HG03280 (cell line): Measurements from ENCODE around the gene DAPK2.
"Not testable (repeated sequence)": the region's sequence is repeated elsewhere in the genome, so short reads cannot be mapped to it uniquely, and the experiment has no call there.

Experiments used
- ATAC-seq: cut with Tn5 transposase; IDR thresholded peaks from one replicate; pipeline ENCODE4 v1.9.1; 2021; ENCODE audit warnings: mild to moderate bottlenecking, moderate library complexity; ENCODE audit not compliant: unreplicated experiment

The DAPK2 gene

DNA sequence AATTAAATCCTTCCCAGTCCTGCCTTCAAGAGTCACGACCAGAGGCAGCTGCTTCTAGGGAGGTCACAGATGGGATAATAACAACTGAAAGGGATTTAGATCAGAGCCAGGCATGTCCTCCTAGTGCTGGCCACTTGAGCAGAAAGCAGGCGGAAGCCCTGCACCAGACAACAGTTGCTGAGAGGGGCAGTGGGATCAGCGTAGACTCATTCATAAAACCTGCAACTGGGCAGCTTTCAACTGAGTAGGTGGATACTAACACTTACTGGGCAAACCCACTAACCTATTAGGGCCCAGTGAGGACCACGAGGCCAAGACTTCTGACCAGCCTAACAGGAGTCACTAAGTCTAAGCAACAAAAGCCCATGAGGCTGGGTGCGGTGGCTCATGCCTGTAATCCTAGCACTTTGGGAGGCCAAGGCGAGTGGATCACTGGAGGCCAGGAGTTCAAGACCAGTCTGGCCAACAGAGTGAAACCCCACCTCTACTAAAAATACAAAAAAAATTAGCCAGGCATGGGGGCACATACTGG lies 67.0 kb downstream of the DAPK2 start:
- ATAC-seq, result no peak

DNA sequence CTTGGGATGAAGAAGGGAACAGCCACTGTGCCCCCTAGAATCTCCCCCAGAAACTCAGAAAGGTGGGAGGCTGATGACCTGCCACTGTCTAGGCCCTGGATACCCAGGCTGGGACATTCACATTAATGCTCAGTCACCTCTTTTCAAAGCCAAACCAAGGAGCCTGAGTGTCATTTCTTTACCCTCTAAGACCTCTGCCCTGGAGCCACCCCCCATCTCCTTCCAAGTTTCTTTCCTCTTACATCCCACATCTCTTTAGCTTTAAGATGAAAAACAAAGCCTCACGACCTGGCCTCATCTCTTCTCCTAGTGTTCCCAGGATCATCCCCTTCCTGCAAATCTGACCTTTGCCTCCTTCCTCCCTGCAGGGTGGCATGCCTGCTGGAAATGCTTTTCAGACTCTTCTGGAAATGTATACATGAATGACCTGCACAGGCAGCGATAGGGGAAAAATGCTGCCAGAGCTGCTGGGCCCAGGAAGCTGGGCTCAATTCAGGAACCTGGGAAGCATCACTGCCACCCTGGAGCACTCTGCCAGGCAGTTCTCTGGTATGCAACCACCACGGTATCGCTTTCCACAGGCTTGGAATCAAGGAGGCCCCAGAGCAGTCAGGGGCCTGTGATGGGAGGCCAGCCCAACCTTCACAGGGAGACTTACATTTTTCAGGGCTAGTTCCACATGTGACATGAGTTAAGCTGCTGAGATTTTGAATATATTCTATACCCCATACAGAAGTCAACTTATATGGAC lies 67.6 kb downstream of the DAPK2 start:
- no peak for ATAC-seq

DNA sequence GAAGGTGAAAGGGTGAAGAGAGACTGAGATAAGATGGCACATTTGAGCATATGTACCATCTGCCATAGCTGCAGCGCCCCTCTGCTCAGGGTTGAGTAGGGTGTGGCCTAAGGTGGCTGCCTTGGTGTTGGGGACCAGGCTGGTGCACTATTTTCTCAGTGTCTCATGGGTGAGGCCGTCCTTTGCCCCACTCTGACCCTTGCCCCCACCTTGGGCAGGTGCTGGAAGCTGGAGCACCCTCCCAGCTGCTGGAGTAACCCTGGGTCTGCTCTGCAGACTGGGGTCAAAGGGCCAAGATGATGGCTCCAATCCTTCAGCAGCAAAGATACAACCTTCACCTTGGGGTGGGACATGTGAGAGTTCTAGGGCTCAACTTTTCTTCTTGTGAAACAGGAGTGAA lies 69.2 kb downstream of the DAPK2 start:
- no peak for ATAC-seq

DNA sequence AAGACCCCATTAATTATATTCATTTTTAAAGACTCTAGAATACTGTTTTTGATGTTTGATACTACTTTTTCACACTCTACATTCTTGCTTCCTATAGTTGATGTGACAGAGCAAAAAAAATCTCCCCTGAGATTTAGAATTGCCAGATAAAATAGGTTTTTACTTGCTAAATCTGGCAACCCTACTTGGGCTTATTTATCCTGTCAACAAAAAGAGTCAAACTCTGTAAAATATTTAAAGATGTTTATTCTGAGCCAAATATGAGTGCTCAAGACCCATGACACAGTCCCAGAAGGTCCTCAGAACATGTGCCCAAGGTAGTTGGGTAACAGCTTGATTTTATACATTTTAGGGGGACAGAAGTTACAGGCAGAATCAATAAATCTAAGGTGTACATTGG lies 72.3 kb downstream of the DAPK2 start:
- ATAC-seq, result no peak

DNA sequence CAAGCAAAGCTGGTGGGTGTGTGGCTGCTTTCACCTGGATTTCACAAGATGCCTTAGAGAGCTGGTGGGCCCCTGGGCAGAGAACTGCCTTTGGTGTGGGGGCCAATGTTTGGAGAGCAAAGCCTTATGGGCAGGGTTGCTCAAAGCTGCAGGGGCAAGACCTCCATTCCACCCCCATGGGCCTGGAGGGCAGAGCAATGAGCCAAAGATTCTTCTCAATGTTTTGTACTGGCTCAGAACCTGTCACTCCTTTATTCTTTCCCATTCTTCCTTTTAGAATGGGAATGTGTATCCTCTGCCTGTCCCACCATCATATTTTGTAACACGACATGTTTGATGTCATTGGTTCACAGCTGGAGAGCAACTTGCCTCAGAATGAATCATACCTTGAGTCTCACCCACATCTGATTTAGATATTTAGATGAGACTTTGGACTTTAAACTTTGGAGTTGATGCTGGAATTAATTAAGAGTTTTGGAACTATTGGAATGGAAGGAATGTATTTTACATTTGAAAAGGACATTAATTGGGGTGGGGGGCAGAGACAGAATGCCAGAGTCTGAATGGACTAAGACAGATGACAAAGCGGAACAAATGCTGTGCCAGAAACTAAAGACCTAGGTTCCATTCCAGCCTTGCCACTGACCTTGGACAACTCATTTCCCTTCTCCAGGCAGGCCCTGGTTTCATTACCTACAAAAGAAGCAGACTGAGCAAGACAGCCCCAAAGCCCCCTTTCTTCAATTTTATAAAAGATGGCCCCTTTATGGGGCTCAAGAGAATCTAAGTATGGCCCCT lies 72.9 kb downstream of the DAPK2 start:
- ATAC-seq, result no peak

DNA sequence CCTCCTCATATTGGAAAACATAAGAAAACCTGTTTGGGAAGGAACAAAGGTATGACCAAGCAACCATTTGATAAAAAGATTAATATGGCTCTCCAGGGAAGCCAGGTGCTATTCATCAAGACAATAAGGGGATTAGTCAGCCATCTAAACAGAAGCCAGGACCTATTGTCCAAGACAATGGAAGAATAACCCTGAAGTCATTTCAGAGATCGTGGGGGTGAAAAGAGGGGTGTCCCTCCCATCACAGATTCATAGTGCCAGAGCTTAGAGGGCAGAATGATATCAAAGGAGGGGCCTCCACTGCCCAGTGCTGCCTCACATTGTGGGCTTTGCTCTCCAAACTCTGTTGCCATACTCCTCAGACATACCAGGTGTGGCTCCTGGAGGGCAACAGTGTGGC lies 73.5 kb downstream of the DAPK2 start:
- ATAC-seq, result no peak

DNA sequence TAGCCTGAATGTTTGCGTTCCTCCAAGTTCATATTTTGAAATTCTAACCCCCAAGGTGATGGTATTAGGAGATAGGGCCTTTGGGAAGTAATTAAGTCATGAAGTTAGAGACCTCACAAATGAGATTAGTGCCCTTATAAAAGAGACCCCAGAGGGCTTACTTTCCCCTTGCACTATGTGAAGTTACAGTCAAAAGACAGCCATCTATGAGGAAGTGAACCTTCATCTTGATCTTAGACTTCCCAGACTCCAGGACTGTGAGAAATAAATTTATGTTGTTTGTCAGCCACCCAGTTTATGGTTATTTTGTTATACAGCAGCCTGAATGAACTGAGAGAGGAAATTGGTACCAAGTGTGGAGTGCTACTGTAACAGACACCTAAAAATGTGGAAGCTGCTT lies 74.4 kb downstream of the DAPK2 start:
- no peak for ATAC-seq

DNA sequence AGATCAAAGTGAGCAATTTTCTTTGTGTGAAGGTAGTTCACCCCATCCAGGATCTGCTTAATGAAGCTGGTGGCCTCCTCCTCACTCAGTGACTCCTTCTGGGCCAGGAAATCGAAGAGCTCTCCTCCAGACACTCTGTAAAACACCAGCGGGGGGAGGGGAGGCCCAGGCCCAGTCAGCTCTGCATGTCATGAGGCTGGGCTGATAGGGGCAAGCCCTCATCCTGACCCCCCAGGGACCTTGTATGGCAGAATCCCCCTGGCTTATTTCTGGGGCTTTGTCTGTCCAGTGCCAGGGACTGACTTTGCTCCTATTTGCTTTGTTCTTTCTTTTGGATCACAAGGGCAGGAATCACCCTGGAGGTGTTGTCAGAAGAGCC lies 74.9 kb downstream of the DAPK2 start:
- no peak for ATAC-seq

DNA sequence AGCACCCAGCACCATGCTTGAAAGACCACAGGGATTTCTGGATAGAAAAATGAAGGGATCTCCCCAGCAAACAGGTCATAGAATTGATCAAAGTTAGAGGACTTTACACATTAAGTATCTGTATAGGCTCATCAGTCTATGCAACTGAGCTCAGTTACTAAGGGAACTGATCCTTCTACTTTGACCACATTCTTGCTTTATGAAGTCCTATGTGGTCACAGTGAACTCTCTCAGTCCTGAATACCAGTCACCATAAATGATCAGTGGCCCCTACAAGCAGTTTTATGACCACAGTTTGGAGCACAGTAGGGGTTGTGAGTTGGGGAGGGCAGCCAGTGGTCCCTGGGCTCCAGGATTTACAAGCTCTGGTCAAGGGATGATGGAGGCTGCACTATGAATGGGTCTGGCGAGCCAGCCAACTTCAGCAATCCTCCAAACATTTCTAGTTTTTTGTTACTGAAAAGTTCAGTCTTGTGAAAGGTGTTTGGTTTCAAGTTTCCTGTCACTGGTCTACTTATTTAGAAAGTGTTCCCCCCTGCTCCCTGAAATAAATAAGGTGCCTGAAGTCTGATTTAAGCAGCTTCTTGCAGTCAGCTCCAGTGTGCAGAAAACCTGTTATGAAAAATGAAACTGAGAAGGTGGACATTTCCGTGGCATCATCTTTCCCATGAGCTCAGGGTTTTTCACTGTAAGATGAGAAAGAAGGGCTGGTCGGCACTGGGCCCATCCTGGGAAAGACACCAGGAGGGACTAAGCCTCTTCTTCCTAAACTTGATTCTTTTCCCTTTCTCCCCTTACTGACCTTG lies 75.5 kb downstream of the DAPK2 start:
- ATAC-seq, result peak; percentile 93

DNA sequence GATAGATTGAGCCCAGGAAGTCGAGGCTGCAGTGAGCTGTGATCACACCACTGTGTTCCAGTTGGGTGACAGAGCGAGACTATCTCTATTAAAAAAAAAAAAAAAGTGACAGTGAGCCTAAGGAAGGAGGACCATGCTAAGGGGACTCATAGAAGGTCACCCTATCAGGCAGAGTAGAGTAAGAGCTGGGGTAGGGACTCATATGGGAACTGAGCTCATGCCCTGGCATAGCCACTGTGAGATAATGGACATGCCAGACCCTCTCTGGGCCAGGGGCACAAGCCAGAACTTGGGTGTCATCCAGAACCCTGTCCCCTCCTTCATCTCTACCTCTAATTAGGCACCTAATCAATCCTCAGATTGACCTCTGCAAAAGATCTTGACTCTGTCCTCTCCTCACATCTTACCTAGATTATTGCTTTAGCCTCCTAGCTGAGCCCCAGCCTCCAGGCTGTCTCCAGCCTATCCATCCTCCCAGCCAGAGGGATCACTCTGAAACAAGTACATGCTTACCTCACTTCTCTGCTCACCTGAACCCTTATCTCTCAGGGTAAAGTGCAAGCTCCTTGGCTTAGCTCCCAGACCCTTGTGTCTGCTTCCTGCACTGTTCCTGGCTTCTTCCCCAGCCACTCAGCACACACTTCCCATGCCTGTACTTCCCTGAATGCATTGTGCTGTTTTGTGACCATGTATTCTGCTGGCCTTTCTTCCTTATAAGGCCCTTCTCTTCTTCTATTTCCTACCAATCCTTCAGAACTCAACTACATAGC lies 76.4 kb downstream of the DAPK2 start:
- ATAC-seq, result no peak

DNA sequence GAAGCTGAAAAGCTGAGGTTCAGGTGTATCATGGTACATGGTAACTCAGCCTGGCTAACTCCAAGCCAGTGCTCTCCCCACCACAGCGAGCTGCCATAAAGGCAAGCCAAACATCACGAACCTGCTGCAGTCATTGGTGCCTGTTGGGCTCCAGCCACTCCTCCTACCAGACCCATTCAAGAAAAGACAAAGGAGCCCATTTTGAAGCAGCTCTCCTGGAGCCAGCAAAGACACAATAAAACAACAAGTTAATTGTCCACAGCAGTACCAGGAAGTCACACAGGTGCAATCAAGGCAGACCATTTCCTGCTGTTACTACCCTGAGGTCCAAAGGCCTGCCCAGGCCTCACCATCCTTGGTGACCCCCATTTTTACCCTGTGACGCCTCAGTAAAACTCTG lies 77.6 kb downstream of the DAPK2 start:
- ATAC-seq, result no peak

DNA sequence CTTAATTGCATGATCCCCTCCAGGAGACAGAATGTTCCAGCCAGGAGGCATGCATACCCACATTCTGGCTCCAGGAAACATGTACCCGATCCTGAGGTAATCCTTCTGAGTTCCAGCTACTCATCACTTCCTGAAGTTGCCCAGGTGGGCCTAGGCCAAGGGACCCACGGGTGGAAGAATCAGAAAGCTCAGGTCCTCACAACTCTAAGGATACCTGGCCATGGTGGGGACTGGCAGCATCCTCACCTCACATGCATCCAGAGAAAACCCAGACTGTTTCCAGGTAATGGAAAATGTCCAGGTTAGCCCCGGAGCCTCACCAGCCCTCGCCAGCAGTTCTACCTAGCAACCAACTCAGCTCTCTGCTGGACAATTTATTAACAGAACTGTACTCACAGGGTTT lies 78.2 kb downstream of the DAPK2 start:
- no peak for ATAC-seq

DNA sequence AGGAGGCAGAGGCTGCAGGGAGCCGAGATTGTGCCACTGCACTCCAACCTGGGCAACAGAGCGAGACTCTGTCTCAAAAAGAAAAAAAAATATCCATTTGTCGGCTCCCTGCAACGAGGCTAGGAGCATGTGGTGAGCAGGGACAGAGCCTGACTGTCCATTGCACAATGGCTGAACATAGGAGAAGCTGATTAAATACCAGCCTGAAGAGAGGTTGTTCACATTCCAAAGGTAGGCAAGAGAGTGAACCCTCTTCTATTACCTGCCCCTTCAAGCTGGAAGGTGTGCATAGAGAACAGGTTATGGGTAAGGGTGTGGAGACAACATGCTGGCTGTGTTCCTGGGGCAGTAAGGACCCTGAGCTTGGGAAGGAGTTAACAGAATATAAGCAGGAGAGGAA lies 78.7 kb downstream of the DAPK2 start:
- no peak for ATAC-seq

DNA sequence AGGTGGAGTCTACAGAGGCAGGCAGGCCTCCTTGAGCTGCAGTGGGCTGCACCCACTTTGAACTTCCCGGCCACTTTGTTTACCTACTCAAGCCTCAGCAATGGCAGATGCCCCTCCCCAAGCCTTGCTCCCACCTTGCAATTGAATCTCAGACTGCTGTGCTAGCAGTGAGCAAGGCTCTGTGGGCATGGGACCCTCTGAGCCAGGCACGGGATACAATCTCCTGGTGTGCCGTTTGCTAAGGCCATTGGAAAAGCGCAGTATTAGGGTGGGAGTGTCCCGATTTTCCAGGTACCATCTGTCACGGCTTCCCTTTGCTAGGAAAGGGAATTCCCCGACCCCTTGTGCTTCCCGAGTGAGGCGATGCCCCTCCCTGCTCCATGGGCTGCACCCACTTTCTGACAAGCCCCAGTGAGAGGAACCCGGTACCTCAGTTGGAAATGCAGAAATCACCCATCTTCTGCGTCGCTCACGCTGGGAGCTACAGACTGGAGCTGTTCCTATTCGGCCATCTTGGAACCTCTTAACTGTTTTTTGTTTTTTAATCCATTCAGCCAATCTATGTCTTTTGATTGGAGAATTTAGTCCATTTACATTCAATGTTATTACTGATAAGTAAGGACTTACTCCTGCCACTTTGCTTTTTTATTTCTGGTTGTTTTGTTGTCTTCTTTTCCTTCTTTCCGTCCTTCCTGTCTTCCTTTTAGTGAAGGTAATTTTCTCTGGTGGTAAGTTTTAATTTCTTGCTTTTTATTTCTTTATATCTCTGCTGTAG lies 83.2 kb downstream of the DAPK2 start:
- ATAC-seq, result not testable (repeated sequence)

DNA sequence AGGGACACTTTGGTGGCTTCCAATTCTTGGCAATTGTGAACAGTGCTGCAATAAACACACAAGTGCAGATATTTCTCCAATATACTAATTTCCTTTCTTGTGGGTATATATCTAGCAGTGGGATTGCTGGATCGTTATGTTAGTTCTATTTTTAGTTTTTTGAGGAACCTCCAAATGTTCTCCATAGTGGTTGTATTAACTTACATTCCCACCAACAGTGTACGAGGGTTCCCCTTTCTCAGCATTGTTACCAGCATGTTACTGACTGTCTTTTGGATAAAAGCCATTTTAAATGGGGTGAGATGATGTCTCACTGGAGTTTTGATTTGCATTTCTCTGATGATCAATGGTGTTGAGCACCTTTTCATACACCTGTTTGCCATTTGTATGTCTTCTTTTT lies 92.8 kb downstream of the DAPK2 start:
- no peak for ATAC-seq

DNA sequence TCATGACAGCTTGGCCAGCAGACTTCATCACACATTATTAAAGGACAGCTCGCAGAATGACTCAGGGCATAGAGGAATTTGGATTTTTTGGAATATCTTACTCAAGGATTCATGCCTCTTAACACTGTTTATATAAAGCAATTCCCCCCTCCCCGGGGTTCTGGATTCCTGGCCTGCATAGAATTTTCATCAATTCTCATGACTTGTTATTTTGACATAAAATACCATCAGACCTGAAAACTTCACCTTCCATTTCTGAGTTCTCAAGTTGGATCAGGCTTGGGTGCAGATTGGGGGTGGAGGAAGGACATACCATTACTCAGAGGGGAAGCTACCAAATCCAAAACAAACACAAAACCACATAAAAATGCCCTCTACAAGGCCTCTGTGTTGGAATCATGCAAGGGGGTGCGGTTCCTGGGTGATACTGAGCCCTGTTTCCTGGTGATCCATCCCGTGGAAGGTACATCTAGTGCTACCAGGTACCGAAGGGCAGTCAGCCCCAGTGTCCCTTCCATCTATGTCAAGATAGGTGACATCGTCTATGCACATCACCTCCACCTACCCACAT lies 95.3 kb downstream of the DAPK2 start:
- no peak for ATAC-seq

DNA sequence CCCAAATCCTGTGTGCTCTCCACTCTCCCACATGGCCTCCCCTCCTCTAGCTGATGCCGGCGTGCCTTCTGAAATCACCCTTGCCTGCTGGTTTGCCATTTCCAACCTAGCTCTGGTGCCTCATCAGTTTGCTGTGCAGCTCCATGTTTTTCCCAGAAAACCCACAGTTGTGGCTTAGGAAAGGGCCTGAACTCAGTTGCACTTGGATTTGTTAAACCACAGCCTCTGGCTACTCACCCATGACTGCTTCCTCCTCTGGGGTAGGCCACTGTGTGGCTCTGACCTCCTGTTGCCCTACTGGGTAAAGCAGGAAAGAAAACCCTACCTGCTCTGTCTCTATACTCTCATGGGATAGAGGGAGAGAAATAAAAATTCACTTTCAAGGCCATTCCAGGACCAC lies 97.3 kb downstream of the DAPK2 start:
- ATAC-seq, result no peak

DNA sequence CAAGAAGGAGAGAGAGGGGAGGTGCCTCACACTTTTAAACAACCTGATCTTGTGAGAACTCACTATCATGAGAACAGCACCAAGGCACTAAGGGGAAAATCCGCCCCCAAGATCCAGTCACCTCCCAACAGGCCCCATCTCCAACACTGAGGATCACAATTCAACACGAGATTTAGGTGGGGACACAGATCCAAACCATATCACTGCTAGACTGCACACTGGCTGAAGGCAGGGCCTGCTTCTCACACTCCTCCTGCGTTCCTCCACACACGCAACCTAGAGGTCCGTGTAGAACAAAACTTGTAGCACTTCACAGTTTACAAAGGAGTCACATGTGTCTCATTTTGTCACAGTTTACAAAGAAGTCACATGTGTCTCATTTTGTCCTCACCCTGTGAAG lies 97.8 kb downstream of the DAPK2 start:
- no peak for ATAC-seq

DNA sequence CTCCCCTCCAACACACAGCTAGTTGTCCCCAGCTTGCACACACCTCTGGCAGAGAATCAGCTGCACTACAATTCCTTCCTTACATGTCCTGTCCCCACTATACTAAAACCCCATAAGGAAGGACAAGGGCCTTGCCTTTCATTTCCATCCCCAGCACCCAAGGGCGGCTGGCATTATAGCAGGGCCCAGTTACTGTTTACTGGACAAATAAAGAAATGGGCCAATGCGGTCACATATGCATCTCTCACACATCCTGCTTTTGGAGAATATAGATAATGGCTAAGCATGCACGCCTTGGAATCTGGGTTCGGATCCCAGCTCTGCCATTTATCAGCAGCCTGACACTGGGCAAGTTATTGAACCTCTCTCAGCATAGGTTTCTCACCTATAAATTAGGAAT lies 99.1 kb downstream of the DAPK2 start:
- ATAC-seq, result no peak
